ENCODE results near the gene ZGLP1.

The ZGLP1 gene

GRCh38 chr19:10289167-10289835 is 20.3 kb downstream of the ZGLP1 start:
- H3K4me3 ChIP-seq (replicated peaks in 1 of 2; ENCODE audit: low read depth in 2 of 2, low read length in 2 of 2): peak overlapping the region; percentile 15 to 51
- DNase-seq (ENCODE audit: low read depth in 2 of 2): peak in 1 of 2 donors; percentile 36
- no peak for TF ChIP-seq CTCF (IDR thresholded peaks at IDR 0.05; ENCODE audit: low read depth, low read length)

GRCh38 chr19:10288662-10289166 is 20.9 kb downstream of the ZGLP1 start:
- TF ChIP-seq CTCF (IDR thresholded peaks at IDR 0.05; ENCODE audit: low read depth, low read length): no peak
- peak overlapping the region; percentile 15 to 51 for H3K4me3 ChIP-seq (replicated peaks in 1 of 2; ENCODE audit: low read depth in 2 of 2, low read length in 2 of 2)
- peak in 1 of 2 donors; percentile 36 for DNase-seq (ENCODE audit: low read depth in 2 of 2)

GRCh38 chr19:10286803-10287737 is 22.5 kb downstream of the ZGLP1 start, which contains the start of gene ICAM4:
ICAM4 (plus strand) TSS chr19:10286955; CDS start chr19:10287013, 58 bp downstream.
- H3K4me3 ChIP-seq (replicated peaks in 1 of 2; ENCODE audit: low read depth in 2 of 2, low read length in 2 of 2): peak within 1 kb of the TSS in 1 of 2 donors; percentile 11
- DNase-seq (ENCODE audit: low read depth in 2 of 2): peak; percentile 39 to 75
- TF ChIP-seq CTCF (IDR thresholded peaks at IDR 0.05; ENCODE audit: low read depth, low read length): no peak

- no peak overlapping the region for H3K4me3 ChIP-seq (replicated peaks in 1 of 2; ENCODE audit: low read depth in 2 of 2, low read length in 2 of 2)
- TF ChIP-seq CTCF (IDR thresholded peaks at IDR 0.05; ENCODE audit: low read depth, low read length): no peak
- DNase-seq (ENCODE audit: low read depth in 2 of 2): no peak
These were observed 24.2 kb downstream of the ZGLP1 start for GRCh38 chr19:10285393-10285792.

- no peak for DNase-seq (ENCODE audit: low read depth in 2 of 2)
- H3K4me3 ChIP-seq (replicated peaks in 1 of 2; ENCODE audit: low read depth in 2 of 2, low read length in 2 of 2): no peak overlapping the region
- no peak for TF ChIP-seq CTCF (IDR thresholded peaks at IDR 0.05; ENCODE audit: low read depth, low read length)
These were observed 24.7 kb downstream of the ZGLP1 start for GRCh38 chr19:10284960-10285278.

- no peak for DNase-seq (ENCODE audit: low read depth in 2 of 2)
- TF ChIP-seq CTCF (IDR thresholded peaks at IDR 0.05; ENCODE audit: low read depth, low read length): no peak
- H3K4me3 ChIP-seq (replicated peaks in 1 of 2; ENCODE audit: low read depth in 2 of 2, low read length in 2 of 2): no peak overlapping the region
These were observed 25.3 kb downstream of the ZGLP1 start for GRCh38 chr19:10284065-10284959.
